Common myeloid progenitor, CD34-positive (primary cell): ENCODE results near the gene FAM216A.
"Not testable (repeated sequence)": the region's sequence is repeated elsewhere in the genome, so short reads cannot be mapped to it uniquely, and the experiment has no call there.

ENCODE experiments used
- CTCF ChIA-PET: fragments of 350-600 bp; sonication (Branson Sonifier 250); formaldehyde crosslinking; loops from one replicate; lab custom pipeline; 2021; ENCODE audit warnings: antibody characterized with exemption; lab: Charles Lee
- POLR2A ChIA-PET: fragments of 350-600 bp; sonication (Branson Sonifier 250); formaldehyde crosslinking; loops from one replicate; lab custom pipeline; 2021; ENCODE audit warnings: antibody characterized with exemption; lab: Charles Lee
- DNase-seq, 3 donors: peaks; one replicate each; pipeline versions ENCODE4 v3.0.0 to v3.0.0-alpha.2; 2013
- H3K27ac ChIP-seq, 2 experiments: 1 replicate in 1 of 2; 2 replicates in 1 of 2; pipeline ENCODE4 v1.7.0; 2013; ENCODE audit warnings: inconsistent platforms in 2 of 2, low read length in 2 of 2, mild to moderate bottlenecking in 2 of 2, low read depth in 1 of 2, moderate library complexity in 1 of 2; ENCODE audit not compliant: severe bottlenecking in 2 of 2, insufficient read depth in 1 of 2, poor library complexity in 1 of 2
- H3K27me3 ChIP-seq, 5 experiments: replicated peaks in 2 of 5; 1 replicate in 3 of 5; 2 replicates in 2 of 5; pipeline versions ENCODE4 v1.6.1 to v1.7.0; 2013; ENCODE audit warnings: low read length in 4 of 5, mild to moderate bottlenecking in 2 of 5, moderate library complexity in 2 of 5, inconsistent platforms in 1 of 5; ENCODE audit not compliant: insufficient read depth in 5 of 5, control insufficient read depth in 4 of 5
- H3K36me3 ChIP-seq, 4 experiments: 1 replicate in 2 of 4; 2 replicates in 2 of 4; pipeline versions ENCODE4 v1.6.1 to v1.7.0; 2013; ENCODE audit warnings: low read length in 3 of 4, control low read depth in 1 of 4, mild to moderate bottlenecking in 1 of 4; ENCODE audit not compliant: control insufficient read depth in 4 of 4, insufficient read depth in 4 of 4
- H3K4me1 ChIP-seq, 4 experiments: 1 replicate in 3 of 4; 2 replicates in 1 of 4; pipeline versions ENCODE4 v1.6.1 to v1.7.1; 2013; ENCODE audit warnings: low read length in 3 of 4, mild to moderate bottlenecking in 3 of 4, control low read depth in 1 of 4, inconsistent platforms in 1 of 4, moderate library complexity in 1 of 4; ENCODE audit not compliant: control insufficient read depth in 4 of 4, insufficient read depth in 4 of 4; ENCODE audit errors: control extremely low read depth in 1 of 4
- H3K4me3 ChIP-seq, 7 experiments: 1 replicate in 4 of 7; 2 replicates in 3 of 7; pipeline versions ENCODE4 v1.5.1 to v1.7.0; 2013; ENCODE audit warnings: mild to moderate bottlenecking in 7 of 7, low read length in 6 of 7, moderate library complexity in 6 of 7, inconsistent platforms in 2 of 7, low read depth in 2 of 7, control low read depth in 1 of 7; ENCODE audit not compliant: insufficient read depth in 4 of 7, control insufficient read depth in 1 of 7; ENCODE audit errors: extremely low read depth in 1 of 7
- H3K9me3 ChIP-seq, 5 experiments: 1 replicate in 4 of 5; 2 replicates in 1 of 5; pipeline versions ENCODE4 v1.6.1 to v1.7.1; 2013; ENCODE audit warnings: low read length in 4 of 5, mild to moderate bottlenecking in 2 of 5, inconsistent platforms in 1 of 5, low read depth in 1 of 5, moderate library complexity in 1 of 5; ENCODE audit not compliant: control insufficient read depth in 4 of 5, insufficient read depth in 2 of 5; ENCODE audit errors: control extremely low read depth in 1 of 5
- WGBS: methylation state at CpG from one replicate; pipeline ENCODE4 v1.1.5; 2013; ENCODE audit not compliant: insufficient coverage; 5-methylcytosine and 5-hydroxymethylcytosine counted together

The FAM216A gene

GRCh38 chr12:110453569-110454296 lies 14.9 kb upstream of the FAM216A start:
- ChIA-PET CTCF (interaction anchor here (0.6 to 15.5 kb wide), 6 partner anchors 13 to 148 kb away, joined by 3 to 200 read pairs (median 4); partner anchors contain the start of genes FAM216A and GPN3), POLR2A (no interaction called here)
- H3K4me1 ChIP-seq: peaks cover 14 to 44% (median 34%) of the 10 kb centered on the region in 4 experiments
- H3K27ac ChIP-seq: no peak overlapping the region
- H3K9me3 ChIP-seq: no peaks in the 10 kb centered on the region
- no peak for DNase-seq
- H3K36me3 ChIP-seq: peaks cover 5 to 35% (median 12%) of the 10 kb centered on the region in 4 experiments
- H3K4me3 ChIP-seq: no peak overlapping the region
- 100% methylated on average over 1 of the region's 4 CpGs for WGBS
- no peaks in the 10 kb centered on the region for H3K27me3 ChIP-seq

GRCh38 chr12:110458756-110459155 lies 9.9 kb upstream of the FAM216A start:
- Histone ChIP-seq H3K36me3 (peaks cover 6 to 45% (median 25%) of the 10 kb centered on the region in 4 experiments), H3K9me3 (no peaks in the 10 kb centered on the region), H3K27me3 (no peaks in the 10 kb centered on the region), H3K4me3 (no peak overlapping the region), H3K4me1 (peaks cover 11 to 30% (median 22%) of the 10 kb centered on the region in 4 experiments), H3K27ac (peak overlapping the region in 1 of 2 experiments; percentile 29)
- no CpG with 5 or more reads among the region's 4 CpGs for WGBS
- POLR2A ChIA-PET: interaction anchor here (1.3 kb wide), 1 partner anchor 10 kb away, joined by 4 read pairs; the partner anchor contains the start of genes FAM216A and GPN3
- CTCF ChIA-PET: interaction anchor here (0.6 to 15.5 kb wide), 3 partner anchors 8 to 499 kb away, joined by 4 to 200 read pairs (median 11); partner anchors contain the start of genes ARPC3, FAM216A and GPN3
- no peak for DNase-seq

- DNase-seq, H3K27ac ChIP-seq, H3K4me3 ChIP-seq, H3K27me3 ChIP-seq, H3K9me3 ChIP-seq: not testable (repeated sequence)
- 100% methylated on average over 3 of the region's 5 CpGs for WGBS
- peaks cover 8 to 53% (median 34%) of the 10 kb centered on the region in 4 experiments for H3K36me3 ChIP-seq
- ChIA-PET POLR2A (interaction anchor here (0.6 kb wide), 1 partner anchor 102 kb away, joined by 6 read pairs; no protein-coding TSS in a partner anchor), CTCF (interaction anchor here (1.0 to 11.3 kb wide), 2 partner anchors 9 to 30 kb away, joined by 3 to 200 read pairs; partner anchors contain the start of gene ARPC3)
- H3K4me1 ChIP-seq: peaks cover 6 to 18% (median 10%) of the 10 kb centered on the region in 4 experiments
These were observed 7.5 kb upstream of the FAM216A start for GRCh38 chr12:110461189-110461588.

GRCh38 chr12:110465024-110465423 lies 3.6 kb upstream of the FAM216A start:
- 100% methylated on average over 2 of the region's 2 CpGs for WGBS
- DNase-seq: no peak
- H3K4me1 ChIP-seq: peaks cover 5 to 36% (median 24%) of the 10 kb centered on the region in 4 experiments
- POLR2A ChIA-PET: no interaction called here
- H3K9me3 ChIP-seq: no peaks in the 10 kb centered on the region
- no peak overlapping the region for H3K27ac ChIP-seq
- H3K27me3 ChIP-seq: no peaks in the 10 kb centered on the region
- H3K36me3 ChIP-seq: peaks cover 4 to 38% (median 24%) of the 10 kb centered on the region in 4 experiments
- no peak overlapping the region for H3K4me3 ChIP-seq
- CTCF ChIA-PET: interaction anchor here (0.7 to 11.3 kb wide), 2 partner anchors 13 to 42 kb away, joined by 3 to 200 read pairs; partner anchors contain the start of gene ARPC3

GRCh38 chr12:110465765-110466164 lies 2.9 kb upstream of the FAM216A start:
- H3K27ac ChIP-seq: peak overlapping the region in 1 of 2 experiments; percentile 93
- CTCF ChIA-PET: interaction anchor here (0.6 to 11.3 kb wide), 3 partner anchors 14 to 214 kb away, joined by 3 to 200 read pairs (median 3); partner anchors contain the start of gene ARPC3
- H3K27me3 ChIP-seq, H3K4me3 ChIP-seq, DNase-seq, POLR2A ChIA-PET, H3K9me3 ChIP-seq: not testable (repeated sequence)
- WGBS: 98% methylated on average over 11 of the region's 11 CpGs
- peaks cover 4 to 34% (median 21%) of the 10 kb centered on the region in 4 experiments for H3K36me3 ChIP-seq
- peaks cover 5 to 36% (median 25%) of the 10 kb centered on the region in 4 experiments for H3K4me1 ChIP-seq

- Histone ChIP-seq H3K4me1 (peaks cover 5 to 36% (median 25%) of the 10 kb centered on the region in 4 experiments), H3K27ac (peak overlapping the region; percentile 87 to 93), H3K27me3 (no peaks in the 10 kb centered on the region), H3K9me3 (no peaks in the 10 kb centered on the region), H3K4me3 (peak overlapping the region in 6 of 7 experiments; percentile 83 to 97 (median 92)), H3K36me3 (peaks cover 4 to 29% (median 16%) of the 10 kb centered on the region in 4 experiments)
- DNase-seq: peak in 1 of 3 donors; percentile 12
- CTCF ChIA-PET: interaction anchor here (3.3 to 11.3 kb wide), 2 partner anchors 15 to 135 kb away, joined by 33 to 200 read pairs; partner anchors contain the start of gene ARPC3
- WGBS: 70% methylated on average over 5 of the region's 5 CpGs
- POLR2A ChIA-PET: interaction anchor here (0.5 kb wide), 1 partner anchor 16 kb away, joined by 4 read pairs; no protein-coding TSS in a partner anchor
These were observed 1.9 kb upstream of the FAM216A start for GRCh38 chr12:110466791-110467190.
